ENCODE results near the gene CDHR4.

CDHR4 gene

GRCh38 chr3:49803465-49804140 lies 3.9 kb upstream of the CDHR4 start:
- no peaks in the 10 kb centered on the region for H3K27me3 ChIP-seq (ENCODE audit: control insufficient read depth in 5 of 5, insufficient read depth in 4 of 5, low read length in 5 of 5)
- H3K27ac ChIP-seq (ENCODE audit: low read depth, low read length) = peak overlapping the region; percentile 81
- H3K9ac ChIP-seq (ENCODE audit: low read length in 5 of 5) = peak overlapping the region; percentile 28 to 64 (median 54)
- H3K36me3 ChIP-seq (ENCODE audit: control insufficient read depth in 5 of 5, insufficient read depth in 5 of 5, low read length in 5 of 5) = peaks cover 0 to 12% (median 4%) of the 10 kb centered on the region in 5 donors
- H3K9me3 ChIP-seq (ENCODE audit: control insufficient read depth in 5 of 5, low read length in 5 of 5) = no peaks in the 10 kb centered on the region
- H3K4me1 ChIP-seq (ENCODE audit: control insufficient read depth in 5 of 5, insufficient read depth in 5 of 5, low read length in 5 of 5) = peaks cover 16 to 67% (median 53%) of the 10 kb centered on the region in 5 donors
- H3K4me3 ChIP-seq (ENCODE audit: low read depth in 1 of 5, low read length in 5 of 5) = peak overlapping the region; percentile 73 to 92 (median 88)

- Histone ChIP-seq H3K36me3 (ENCODE audit: control insufficient read depth in 5 of 5, insufficient read depth in 5 of 5, low read length in 5 of 5) (peaks cover 0 to 8% (median 3%) of the 10 kb centered on the region in 5 donors), H3K9ac (ENCODE audit: low read length in 5 of 5) (peak within 1 kb of the TSS; percentile 48 to 88 (median 80)), H3K9me3 (ENCODE audit: control insufficient read depth in 5 of 5, low read length in 5 of 5) (no peaks in the 10 kb centered on the region), H3K27ac (ENCODE audit: low read depth, low read length) (peak within 1 kb of the TSS; percentile 81), H3K27me3 (ENCODE audit: control insufficient read depth in 5 of 5, insufficient read depth in 4 of 5, low read length in 5 of 5) (no peaks in the 10 kb centered on the region), H3K4me3 (ENCODE audit: low read depth in 1 of 5, low read length in 5 of 5) (peak within 1 kb of the TSS; percentile 73 to 92 (median 88)), H3K4me1 (ENCODE audit: control insufficient read depth in 5 of 5, insufficient read depth in 5 of 5, low read length in 5 of 5) (peaks cover 16 to 61% (median 52%) of the 10 kb centered on the region in 5 donors)
These were observed 3.2 kb upstream of the CDHR4 start, which contains the start of gene INKA1 for GRCh38 chr3:49802719-49803464. Gene INKA1 (plus strand): TSS chr3:49803261. CDS start chr3:49803393, 132 bp downstream.

- no peak overlapping the region for H3K9ac ChIP-seq (ENCODE audit: low read length in 5 of 5)
- no peak overlapping the region for H3K27ac ChIP-seq (ENCODE audit: low read depth, low read length)
- H3K4me1 ChIP-seq (ENCODE audit: control insufficient read depth in 5 of 5, insufficient read depth in 5 of 5, low read length in 5 of 5) = peaks cover 16 to 44% (median 35%) of the 10 kb centered on the region in 5 donors
- H3K4me3 ChIP-seq (ENCODE audit: low read depth in 1 of 5, low read length in 5 of 5) = no peak overlapping the region
- H3K36me3 ChIP-seq (ENCODE audit: control insufficient read depth in 5 of 5, insufficient read depth in 5 of 5, low read length in 5 of 5) = peaks cover 0 to 7% (median 0%) of the 10 kb centered on the region in 5 donors
- H3K9me3 ChIP-seq (ENCODE audit: control insufficient read depth in 5 of 5, low read length in 5 of 5) = no peaks in the 10 kb centered on the region
- no peaks in the 10 kb centered on the region for H3K27me3 ChIP-seq (ENCODE audit: control insufficient read depth in 5 of 5, insufficient read depth in 4 of 5, low read length in 5 of 5)
These were observed 1.5 kb upstream of the CDHR4 start for GRCh38 chr3:49801160-49801559.

- peaks cover 2 to 23% (median 15%) of the 10 kb centered on the region in 5 donors for H3K4me1 ChIP-seq (ENCODE audit: control insufficient read depth in 5 of 5, insufficient read depth in 5 of 5, low read length in 5 of 5)
- no peaks in the 10 kb centered on the region for H3K27me3 ChIP-seq (ENCODE audit: control insufficient read depth in 5 of 5, insufficient read depth in 4 of 5, low read length in 5 of 5)
- H3K27ac ChIP-seq (ENCODE audit: low read depth, low read length) = no peak overlapping the region
- no peaks in the 10 kb centered on the region for H3K36me3 ChIP-seq (ENCODE audit: control insufficient read depth in 5 of 5, insufficient read depth in 5 of 5, low read length in 5 of 5)
- peak overlapping the region in 1 of 5 donors; percentile 8 for H3K9ac ChIP-seq (ENCODE audit: low read length in 5 of 5)
- H3K9me3 ChIP-seq (ENCODE audit: control insufficient read depth in 5 of 5, low read length in 5 of 5) = no peaks in the 10 kb centered on the region
- H3K4me3 ChIP-seq (ENCODE audit: low read depth in 1 of 5, low read length in 5 of 5) = no peak overlapping the region
These were observed 568 bp downstream of the CDHR4 start for GRCh38 chr3:49799105-49799504.

GRCh38 chr3:49794926-49795905 lies 4.5 kb downstream of the CDHR4 start:
- H3K4me3 ChIP-seq (ENCODE audit: low read depth in 1 of 5, low read length in 5 of 5) = no peak overlapping the region
- H3K27ac ChIP-seq (ENCODE audit: low read depth, low read length) = no peak overlapping the region
- no peaks in the 10 kb centered on the region for H3K27me3 ChIP-seq (ENCODE audit: control insufficient read depth in 5 of 5, insufficient read depth in 4 of 5, low read length in 5 of 5)
- H3K9me3 ChIP-seq (ENCODE audit: control insufficient read depth in 5 of 5, low read length in 5 of 5) = no peaks in the 10 kb centered on the region
- H3K36me3 ChIP-seq (ENCODE audit: control insufficient read depth in 5 of 5, insufficient read depth in 5 of 5, low read length in 5 of 5) = no peaks in the 10 kb centered on the region
- H3K9ac ChIP-seq (ENCODE audit: low read length in 5 of 5) = no peak overlapping the region
- H3K4me1 ChIP-seq (ENCODE audit: control insufficient read depth in 5 of 5, insufficient read depth in 5 of 5, low read length in 5 of 5) = peaks cover 0 to 6% (median 2%) of the 10 kb centered on the region in 5 donors

GRCh38 chr3:49794431-49794830 lies 5.2 kb downstream of the CDHR4 start:
- Histone ChIP-seq H3K27me3 (ENCODE audit: control insufficient read depth in 5 of 5, insufficient read depth in 4 of 5, low read length in 5 of 5) (no peaks in the 10 kb centered on the region), H3K9ac (ENCODE audit: low read length in 5 of 5) (no peak overlapping the region), H3K36me3 (ENCODE audit: control insufficient read depth in 5 of 5, insufficient read depth in 5 of 5, low read length in 5 of 5) (no peaks in the 10 kb centered on the region), H3K4me1 (ENCODE audit: control insufficient read depth in 5 of 5, insufficient read depth in 5 of 5, low read length in 5 of 5) (peaks cover 0 to 2% (median 0%) of the 10 kb centered on the region in 5 donors), H3K9me3 (ENCODE audit: control insufficient read depth in 5 of 5, low read length in 5 of 5) (no peaks in the 10 kb centered on the region), H3K4me3 (ENCODE audit: low read depth in 1 of 5, low read length in 5 of 5) (no peak overlapping the region), H3K27ac (ENCODE audit: low read depth, low read length) (no peak overlapping the region)

- no peaks in the 10 kb centered on the region for H3K9me3 ChIP-seq (ENCODE audit: control insufficient read depth in 5 of 5, low read length in 5 of 5)
- no peak overlapping the region for H3K27ac ChIP-seq (ENCODE audit: low read depth, low read length)
- H3K9ac ChIP-seq (ENCODE audit: low read length in 5 of 5) = no peak overlapping the region
- H3K36me3 ChIP-seq (ENCODE audit: control insufficient read depth in 5 of 5, insufficient read depth in 5 of 5, low read length in 5 of 5) = no peaks in the 10 kb centered on the region
- no peaks in the 10 kb centered on the region for H3K27me3 ChIP-seq (ENCODE audit: control insufficient read depth in 5 of 5, insufficient read depth in 4 of 5, low read length in 5 of 5)
- no peak overlapping the region for H3K4me3 ChIP-seq (ENCODE audit: low read depth in 1 of 5, low read length in 5 of 5)
- no peaks in the 10 kb centered on the region for H3K4me1 ChIP-seq (ENCODE audit: control insufficient read depth in 5 of 5, insufficient read depth in 5 of 5, low read length in 5 of 5)
These were observed 6.1 kb downstream of the CDHR4 start for GRCh38 chr3:49793486-49794085.

GRCh38 chr3:49792371-49793150 lies 7.1 kb downstream of the CDHR4 start:
- no peak overlapping the region for H3K27ac ChIP-seq (ENCODE audit: low read depth, low read length)
- H3K4me3 ChIP-seq (ENCODE audit: low read depth in 1 of 5, low read length in 5 of 5) = no peak overlapping the region
- H3K27me3 ChIP-seq (ENCODE audit: control insufficient read depth in 5 of 5, insufficient read depth in 4 of 5, low read length in 5 of 5) = no peaks in the 10 kb centered on the region
- H3K4me1 ChIP-seq (ENCODE audit: control insufficient read depth in 5 of 5, insufficient read depth in 5 of 5, low read length in 5 of 5) = peaks cover 0 to under 1% (median 0%) of the 10 kb centered on the region in 5 donors
- H3K36me3 ChIP-seq (ENCODE audit: control insufficient read depth in 5 of 5, insufficient read depth in 5 of 5, low read length in 5 of 5) = no peaks in the 10 kb centered on the region
- no peaks in the 10 kb centered on the region for H3K9me3 ChIP-seq (ENCODE audit: control insufficient read depth in 5 of 5, low read length in 5 of 5)
- H3K9ac ChIP-seq (ENCODE audit: low read length in 5 of 5) = no peak overlapping the region

- no peak overlapping the region for H3K9ac ChIP-seq (ENCODE audit: low read length in 5 of 5)
- no peaks in the 10 kb centered on the region for H3K27me3 ChIP-seq (ENCODE audit: control insufficient read depth in 5 of 5, insufficient read depth in 4 of 5, low read length in 5 of 5)
- H3K9me3 ChIP-seq (ENCODE audit: control insufficient read depth in 5 of 5, low read length in 5 of 5) = no peaks in the 10 kb centered on the region
- no peak overlapping the region for H3K27ac ChIP-seq (ENCODE audit: low read depth, low read length)
- peaks cover 0 to 9% (median 7%) of the 10 kb centered on the region in 5 donors for H3K4me1 ChIP-seq (ENCODE audit: control insufficient read depth in 5 of 5, insufficient read depth in 5 of 5, low read length in 5 of 5)
- H3K36me3 ChIP-seq (ENCODE audit: control insufficient read depth in 5 of 5, insufficient read depth in 5 of 5, low read length in 5 of 5) = no peaks in the 10 kb centered on the region
- H3K4me3 ChIP-seq (ENCODE audit: low read depth in 1 of 5, low read length in 5 of 5) = no peak overlapping the region
These were observed 8.1 kb downstream of the CDHR4 start for GRCh38 chr3:49791571-49791970.
